K562 treated with DMSO at 1 percent for 4 hours (cell line): ENCODE results near the gene CAMP. TPM values are rescaled to one million over a fixed set of nuclear protein-coding genes. Genes with fewer than 3 reads are reported as not detected.

ENCODE experiments used
- total RNA-seq: library from RNA; unstranded; fragments of 300-600 nt; gene quantifications from 2 replicates; pipeline ENCODE4 v1.2.3, GENCODE V29; 2022; ENCODE audit not compliant: insufficient read depth

CAMP gene
- total RNA-seq, result not detected in 2 replicates

DNA sequence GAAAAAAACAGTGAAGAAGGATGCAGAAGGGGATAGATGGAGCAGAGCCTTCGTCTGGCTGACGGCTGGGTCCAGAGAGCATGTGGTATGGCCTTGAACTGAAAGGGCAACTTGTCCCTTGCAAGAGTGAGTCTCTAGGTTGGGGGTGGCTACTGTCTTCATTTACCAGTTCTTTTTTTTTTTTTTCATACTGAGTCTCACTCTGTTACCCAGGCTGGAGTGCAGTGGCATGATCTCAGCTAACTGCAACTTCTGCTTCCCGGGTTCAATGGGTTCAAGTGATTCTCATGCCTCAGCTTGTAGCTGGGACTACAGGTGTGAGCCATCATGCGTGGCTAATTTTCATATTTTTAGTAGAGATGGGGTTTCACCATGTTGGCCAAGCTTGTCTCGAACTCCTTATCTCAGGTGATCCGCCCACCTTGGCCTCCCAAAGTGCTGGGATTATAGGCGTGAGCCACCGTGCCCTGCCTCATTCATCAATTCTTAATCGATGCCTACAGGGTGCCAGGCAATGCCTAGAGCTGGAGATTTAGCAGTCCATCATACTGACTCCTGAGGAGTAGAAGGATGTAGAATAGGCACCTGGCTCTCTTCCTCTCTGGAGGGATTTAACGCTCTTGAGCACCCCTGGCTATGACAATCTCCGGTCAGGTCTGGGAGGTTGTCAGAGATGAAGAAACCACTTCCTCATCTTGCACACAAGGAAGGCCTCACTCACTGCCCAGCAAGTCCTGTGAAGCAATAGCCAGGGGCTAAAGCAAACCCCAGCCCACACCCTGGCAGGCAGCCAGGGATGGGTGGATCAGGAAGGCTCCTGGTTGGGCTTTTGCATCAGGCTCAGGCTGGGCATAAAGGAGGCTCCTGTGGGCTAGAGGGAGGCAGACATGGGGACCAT lies at the start of gene CAMP:
Gene CAMP (plus strand): TSS at position 880 of the 898 bp plus-strand sequence. CDS start 17 bp downstream, at position 897.

GRCh38 chr3:48188266-48189201 lies 34.8 kb upstream of the CAMP start, which contains the start of gene CDC25A:
Gene CDC25A, minus strand, starts transcription at chr3:48188417. Its CDS starts 470 bp downstream, at chr3:48187947.

Other genes starting within 250 kb of the CAMP start
- gene MAP4, start 207.1 kb upstream of the CAMP start, total RNA-seq, result 97.8 and 102 TPM in 2 replicates
- 34.0 and 43.3 TPM in 2 replicates for gene CDC25A, start 35.1 kb upstream of the CAMP start, total RNA-seq
- 9.0 and 12.8 TPM in 2 replicates for gene ZNF589, start 17.6 kb downstream of the CAMP start, total RNA-seq
- 17.7 and 20.9 TPM in 2 replicates for gene NME6, start 77.9 kb downstream of the CAMP start, total RNA-seq
- gene SPINK8, start 110.2 kb downstream of the CAMP start, total RNA-seq, result not detected in 2 replicates
- not detected in 2 replicates for gene FBXW12, start 148.7 kb downstream of the CAMP start, total RNA-seq
- 7.7 and 18.9 TPM in 2 replicates for gene PLXNB1, start 206.6 kb downstream of the CAMP start, total RNA-seq
- gene CCDC51, start 216.6 kb downstream of the CAMP start, total RNA-seq, result 5.9 and 8.3 TPM in 2 replicates
- gene TMA7, start 216.8 kb downstream of the CAMP start, total RNA-seq, result 174 and 181 TPM in 2 replicates
- gene ATRIP, start 223.2 kb downstream of the CAMP start, total RNA-seq, result 5.6 and 11.9 TPM in 2 replicates